Measurements from ENCODE around the gene EIF2B4. TPM values are rescaled to one million over a fixed set of nuclear protein-coding genes. Genes with fewer than 3 reads are reported as not detected.

EIF2B4 gene
- total and polyA plus RNA-seq, 10 donors: 26.5 to 58.1 (median 30.6) TPM

DNA sequence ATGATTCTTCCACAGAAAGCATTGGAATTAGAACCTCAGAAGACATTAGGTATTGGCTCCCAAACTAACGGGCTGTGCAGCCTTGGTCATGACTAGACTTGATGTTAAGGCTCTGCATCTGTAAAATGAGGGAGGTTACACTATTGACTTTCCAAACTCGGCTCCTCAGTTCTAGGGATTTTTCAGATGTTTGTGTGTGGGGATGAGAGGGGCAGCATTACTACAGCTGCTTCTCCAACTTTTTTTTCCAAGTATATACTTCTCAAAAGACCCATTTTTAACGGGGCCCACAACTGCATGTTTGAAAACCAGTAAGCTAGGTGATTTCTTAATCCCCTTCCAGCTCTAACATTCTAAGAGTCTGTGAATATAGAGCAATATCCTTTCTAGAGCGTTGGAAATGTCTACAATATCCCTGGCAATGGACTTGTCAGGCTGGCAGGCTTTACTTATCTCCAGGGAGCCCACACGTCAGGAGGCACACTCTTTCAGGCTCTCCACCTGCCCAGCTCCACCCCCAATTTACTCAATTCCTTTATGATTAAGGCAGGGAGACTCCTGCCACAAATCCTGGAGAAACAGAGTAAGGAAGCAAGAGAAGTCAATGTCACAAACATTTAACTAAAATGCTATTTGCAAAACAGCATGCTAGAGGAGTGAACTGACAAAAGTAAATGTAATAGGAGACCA is 46.4 kb downstream of the EIF2B4 start:
- Histone ChIP-seq H3K9me3 (no peaks in the 10 kb centered on the region), H3K4me1 (peaks cover 9 to 30% (median 22%) of the 10 kb centered on the region in 6 donors), H3K36me3 (peaks cover under 1 to 37% (median 30%) of the 10 kb centered on the region in 6 donors), H3K27ac (peak overlapping the region; percentile 88 to 97 (median 94)), H3K27me3 (replicated peaks in 1 of 7) (no peaks in the 10 kb centered on the region), H3K4me3 (peak overlapping the region; percentile 58 to 93 (median 74))
- intact Hi-C loops (cut with DNase I; ENCODE audit: low total_unique reads): no loop called here
- DNase-seq: no peak
- WGBS, 5 donors: 20 to 34% (median 26%) methylated on average over 5 of the region's 5 CpGs
- no peak for TF ChIP-seq POLR2AphosphoS5 (IDR thresholded peaks at IDR 0.05)
- TF ChIP-seq, protein P1, sequence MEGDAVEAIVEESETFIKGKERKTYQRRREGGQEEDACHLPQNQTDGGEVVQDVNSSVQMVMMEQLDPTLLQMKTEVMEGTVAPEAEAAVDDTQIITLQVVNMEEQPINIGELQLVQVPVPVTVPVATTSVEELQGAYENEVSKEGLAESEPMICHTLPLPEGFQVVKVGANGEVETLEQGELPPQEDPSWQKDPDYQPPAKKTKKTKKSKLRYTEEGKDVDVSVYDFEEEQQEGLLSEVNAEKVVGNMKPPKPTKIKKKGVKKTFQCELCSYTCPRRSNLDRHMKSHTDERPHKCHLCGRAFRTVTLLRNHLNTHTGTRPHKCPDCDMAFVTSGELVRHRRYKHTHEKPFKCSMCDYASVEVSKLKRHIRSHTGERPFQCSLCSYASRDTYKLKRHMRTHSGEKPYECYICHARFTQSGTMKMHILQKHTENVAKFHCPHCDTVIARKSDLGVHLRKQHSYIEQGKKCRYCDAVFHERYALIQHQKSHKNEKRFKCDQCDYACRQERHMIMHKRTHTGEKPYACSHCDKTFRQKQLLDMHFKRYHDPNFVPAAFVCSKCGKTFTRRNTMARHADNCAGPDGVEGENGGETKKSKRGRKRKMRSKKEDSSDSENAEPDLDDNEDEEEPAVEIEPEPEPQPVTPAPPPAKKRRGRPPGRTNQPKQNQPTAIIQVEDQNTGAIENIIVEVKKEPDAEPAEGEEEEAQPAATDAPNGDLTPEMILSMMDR (IDR thresholded peaks at IDR 0.05 in 8 of 11, conservative IDR thresholded peaks at IDR 0.05 in 3 of 11): no peak
- no peak for TF ChIP-seq POLR2A (IDR thresholded peaks at IDR 0.05)

DNA sequence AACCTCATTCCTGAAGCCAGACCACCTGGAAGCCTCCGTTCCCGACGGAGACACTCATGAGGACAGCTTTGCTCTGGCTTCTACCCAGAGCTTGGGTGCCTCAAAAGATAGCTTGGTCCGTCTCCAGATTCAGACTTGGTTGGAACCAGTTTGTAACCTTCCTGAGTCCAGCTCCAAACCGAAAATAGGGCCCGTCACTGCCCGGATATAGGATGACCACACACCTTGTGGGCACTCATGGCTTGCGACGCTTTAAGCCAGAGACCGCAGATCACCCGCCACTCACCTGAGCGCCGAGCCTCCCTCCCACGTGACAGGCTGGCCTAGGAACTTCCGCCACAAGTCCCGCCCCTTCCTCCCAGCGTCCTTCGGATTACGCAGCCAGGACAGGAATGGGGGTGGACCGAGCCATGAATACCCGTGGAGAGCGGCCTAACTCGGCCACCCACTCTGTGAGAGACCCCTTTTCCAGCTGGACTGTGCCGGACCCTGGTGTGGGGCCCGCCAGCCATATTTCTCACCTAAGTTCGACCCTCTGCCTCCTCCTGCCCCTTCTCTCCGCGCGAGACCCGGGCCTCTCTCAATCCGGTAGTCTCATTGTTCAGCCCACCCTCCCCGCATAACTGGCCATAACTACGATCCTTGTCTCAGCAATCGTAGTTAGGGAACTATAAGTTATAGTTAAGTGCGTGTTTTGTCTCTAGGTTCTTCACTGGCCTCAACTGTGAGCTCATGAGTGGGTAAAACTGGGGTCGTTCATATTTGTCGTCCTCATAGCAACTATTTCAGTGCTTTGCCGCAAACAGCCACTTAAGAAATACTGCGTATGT is 47.2 kb downstream of the EIF2B4 start, which contains the start of gene MPV17:
Gene MPV17, minus strand, starts transcription at position 332 of the 830 bp plus-strand sequence. CDS start 580 bp downstream, outside the sequence.
- intact Hi-C loops (cut with DNase I; ENCODE audit: low total_unique reads): no loop called here
- Histone ChIP-seq H3K4me3 (peak within 1 kb of the TSS; percentile 58 to 93 (median 74)), H3K4me1 (peaks cover 9 to 30% (median 22%) of the 10 kb centered on the region in 6 donors), H3K27me3 (replicated peaks in 1 of 7) (no peaks in the 10 kb centered on the region), H3K36me3 (peaks cover 0 to 37% (median 22%) of the 10 kb centered on the region in 6 donors), H3K27ac (peak within 1 kb of the TSS; percentile 88 to 97 (median 94)), H3K9me3 (no peaks in the 10 kb centered on the region)
- WGBS, 5 donors: 0 to 1% (median 1%) methylated on average over 21 to 39 of the region's 39 CpGs
- TF ChIP-seq, protein P1 (IDR thresholded peaks at IDR 0.05 in 8 of 11, conservative IDR thresholded peaks at IDR 0.05 in 3 of 11): peak in 1 of 11 experiments; percentile 5
- peak in 2 of 3 donors; percentile 2 to 75 for TF ChIP-seq POLR2A (IDR thresholded peaks at IDR 0.05)
- peak; percentile 95 to 98 (median 96) for TF ChIP-seq POLR2AphosphoS5 (IDR thresholded peaks at IDR 0.05)
- peak; percentile 96 for DNase-seq

DNA sequence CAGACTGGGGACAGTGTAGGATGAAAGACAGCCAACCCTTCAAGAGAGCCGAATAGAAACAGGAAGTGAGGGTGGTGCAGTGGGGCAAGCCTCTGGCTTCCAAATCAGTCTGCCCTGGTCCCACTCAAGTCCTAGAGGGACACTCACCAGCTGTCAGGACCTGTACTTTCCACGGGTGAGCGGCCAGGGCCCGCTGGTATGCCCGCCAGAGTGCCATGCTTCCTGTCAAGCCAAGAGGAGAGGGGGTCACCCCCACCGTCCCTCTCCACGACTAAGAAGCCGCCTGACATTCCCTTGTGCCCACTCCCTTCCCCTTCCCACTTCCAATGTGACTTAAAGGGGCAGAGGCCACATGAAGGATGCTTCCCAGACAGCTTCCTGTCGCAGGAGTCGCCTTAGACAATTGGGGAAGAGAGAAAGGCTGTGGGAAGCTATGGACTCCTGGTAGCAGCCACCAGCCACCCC is 47.8 kb downstream of the EIF2B4 start:
- H3K36me3 ChIP-seq: peaks cover 0 to 37% (median 15%) of the 10 kb centered on the region in 6 donors
- TF ChIP-seq POLR2A (IDR thresholded peaks at IDR 0.05) (no peak), POLR2AphosphoS5 (IDR thresholded peaks at IDR 0.05) (no peak)
- TF ChIP-seq, protein P1 (IDR thresholded peaks at IDR 0.05 in 8 of 11, conservative IDR thresholded peaks at IDR 0.05 in 3 of 11): no peak
- peak overlapping the region; percentile 88 to 97 (median 94) for H3K27ac ChIP-seq

More for the DNA sequence above, 47.8 kb downstream of the EIF2B4 start:
- intact Hi-C loops (cut with DNase I; ENCODE audit: low total_unique reads): no loop called here
- H3K27me3 ChIP-seq (replicated peaks in 1 of 7): no peaks in the 10 kb centered on the region
- H3K4me3 ChIP-seq: peak overlapping the region; percentile 58 to 93 (median 74)
- DNase-seq: peak; percentile 83
- no peaks in the 10 kb centered on the region for H3K9me3 ChIP-seq
- H3K4me1 ChIP-seq: peaks cover 9 to 30% (median 22%) of the 10 kb centered on the region in 6 donors
- 0 to 5% (median 1%) methylated on average over 7 to 10 of the region's 10 CpGs for WGBS, 5 donors
